Head of caudate nucleus (tissue), 42 donors: ENCODE results near the gene TRPM4.
"Not testable (repeated sequence)": the region's sequence is repeated elsewhere in the genome, so short reads cannot be mapped to it uniquely, and the experiment has no call there.

ENCODE experiments used
- DNase-seq, 42 donors: peaks; one replicate each; pipeline versions ENCODE4 v3.0.0 to v3.0.0-alpha.2; 2020 to 2021; ENCODE audit warnings: mixed read lengths in 7 of 42
- intact Hi-C: fragments of 100-400 bp; cut with DNase I; formaldehyde crosslinking; loops from one replicate; pipeline ENCODE4 v1.15.0; 2022

The TRPM4 gene

DNA sequence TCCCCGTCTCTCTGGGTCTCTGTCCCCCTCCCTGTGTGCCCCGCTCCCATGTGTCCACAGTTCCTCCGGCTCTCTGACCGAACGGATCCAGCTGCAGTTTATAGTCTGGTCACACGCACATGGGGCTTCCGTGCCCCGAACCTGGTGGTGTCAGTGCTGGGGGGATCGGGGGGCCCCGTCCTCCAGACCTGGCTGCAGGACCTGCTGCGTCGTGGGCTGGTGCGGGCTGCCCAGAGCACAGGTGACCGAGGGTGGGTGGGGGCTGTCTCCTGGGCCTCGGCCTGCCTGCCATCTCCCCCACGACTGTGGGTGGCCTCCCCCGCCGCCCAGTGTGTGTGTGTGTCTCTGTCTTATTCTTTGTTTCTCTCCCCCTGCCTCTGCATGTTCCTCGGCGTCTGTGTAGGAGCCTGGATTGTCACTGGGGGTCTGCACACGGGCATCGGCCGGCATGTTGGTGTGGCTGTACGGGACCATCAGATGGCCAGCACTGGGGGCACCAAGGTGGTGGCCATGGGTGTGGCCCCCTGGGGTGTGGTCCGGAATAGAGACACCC lies 10.3 kb downstream of the TRPM4 start:
- intact Hi-C loops = no loop called here
- DNase-seq = no peak

DNA sequence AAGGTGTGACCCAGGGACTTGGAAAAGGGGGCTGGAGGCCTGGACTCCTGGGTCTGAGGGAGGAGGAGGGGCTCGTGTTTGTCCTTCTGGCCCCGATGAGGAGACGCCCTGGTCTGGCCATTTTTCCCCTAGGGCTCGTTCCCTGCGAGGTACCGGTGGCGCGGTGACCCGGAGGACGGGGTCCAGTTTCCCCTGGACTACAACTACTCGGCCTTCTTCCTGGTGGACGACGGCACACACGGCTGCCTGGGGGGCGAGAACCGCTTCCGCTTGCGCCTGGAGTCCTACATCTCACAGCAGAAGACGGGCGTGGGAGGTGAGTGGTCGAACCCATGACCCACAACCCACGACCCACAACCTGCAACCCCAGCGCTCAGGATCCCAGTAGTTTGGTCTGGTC lies 10.8 kb downstream of the TRPM4 start:
- intact Hi-C loops = no loop called here
- no peak for DNase-seq

DNA sequence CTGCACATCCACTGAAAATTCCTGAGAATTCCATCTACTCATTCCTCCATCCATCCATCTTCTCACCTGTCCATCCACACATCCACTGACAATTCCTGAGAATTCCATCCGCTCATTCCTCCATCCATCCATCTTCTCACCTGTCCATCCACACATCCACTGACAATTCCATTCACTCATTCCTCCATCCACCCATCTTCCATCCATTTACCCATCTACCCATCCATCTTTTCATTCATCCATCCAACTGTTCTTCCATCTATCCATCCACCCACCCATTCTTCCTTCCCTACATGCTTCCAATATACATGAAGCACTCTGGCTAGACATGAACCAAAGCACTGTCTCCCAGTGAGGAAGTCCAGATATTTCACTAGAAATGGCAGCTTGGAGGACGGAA lies 15.6 kb downstream of the TRPM4 start:
- DNase-seq = no peak
- intact Hi-C loops = no loop called here

DNA sequence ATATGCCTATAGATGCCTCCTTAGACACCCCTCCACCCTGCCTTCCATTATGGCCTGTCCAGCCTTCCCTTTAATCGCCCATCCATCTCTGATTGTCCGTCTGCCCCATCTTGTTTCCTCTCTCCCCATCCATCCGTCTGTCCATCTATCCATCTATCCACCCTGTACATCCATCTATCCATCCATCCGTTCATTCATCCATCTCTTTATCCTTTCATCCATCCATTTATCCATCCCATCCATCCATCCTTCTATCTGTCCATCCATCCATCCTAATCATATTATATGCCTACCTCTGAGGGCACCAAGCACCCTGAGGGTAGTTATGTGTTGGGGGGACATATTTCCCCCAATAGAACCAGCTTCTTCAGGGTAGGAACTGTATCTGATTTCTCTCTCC lies 23.1 kb downstream of the TRPM4 start:
- no peak for DNase-seq
- intact Hi-C loops = no loop called here

DNA sequence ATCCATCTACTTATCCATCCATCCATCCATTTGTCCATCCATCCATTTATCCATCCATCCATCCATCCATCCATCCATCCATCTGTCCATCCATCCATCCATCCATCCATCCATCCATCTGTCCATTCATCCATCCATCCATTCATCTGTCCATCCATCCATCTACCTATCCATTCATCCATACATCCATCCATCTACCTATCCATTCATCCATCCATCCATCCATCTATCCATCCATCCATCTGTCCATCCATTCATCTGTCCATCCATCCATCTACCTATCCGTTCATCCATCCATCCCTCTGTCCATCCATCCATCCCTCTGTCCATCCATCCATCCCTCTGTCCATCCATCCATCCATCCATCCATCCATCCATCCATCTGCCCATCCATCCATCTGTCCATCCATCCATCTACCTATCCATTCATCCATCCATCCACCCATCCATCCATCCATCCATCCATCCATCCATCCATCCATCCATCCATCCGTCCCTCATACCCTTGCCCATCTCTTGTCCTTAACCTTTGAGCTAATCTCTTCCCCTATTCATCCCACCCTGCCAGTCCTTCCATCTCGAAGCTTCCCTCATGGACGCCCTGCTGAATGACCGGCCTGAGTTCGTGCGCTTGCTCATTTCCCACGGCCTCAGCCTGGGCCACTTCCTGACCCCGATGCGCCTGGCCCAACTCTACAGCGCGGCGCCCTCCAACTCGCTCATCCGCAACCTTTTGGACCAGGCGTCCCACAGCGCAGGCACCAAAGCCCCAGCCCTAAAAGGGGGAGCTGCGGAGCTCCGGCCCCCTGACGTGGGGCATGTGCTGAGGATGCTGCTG lies 24.6 kb downstream of the TRPM4 start:
- DNase-seq, intact Hi-C loops: not testable (repeated sequence)

DNA sequence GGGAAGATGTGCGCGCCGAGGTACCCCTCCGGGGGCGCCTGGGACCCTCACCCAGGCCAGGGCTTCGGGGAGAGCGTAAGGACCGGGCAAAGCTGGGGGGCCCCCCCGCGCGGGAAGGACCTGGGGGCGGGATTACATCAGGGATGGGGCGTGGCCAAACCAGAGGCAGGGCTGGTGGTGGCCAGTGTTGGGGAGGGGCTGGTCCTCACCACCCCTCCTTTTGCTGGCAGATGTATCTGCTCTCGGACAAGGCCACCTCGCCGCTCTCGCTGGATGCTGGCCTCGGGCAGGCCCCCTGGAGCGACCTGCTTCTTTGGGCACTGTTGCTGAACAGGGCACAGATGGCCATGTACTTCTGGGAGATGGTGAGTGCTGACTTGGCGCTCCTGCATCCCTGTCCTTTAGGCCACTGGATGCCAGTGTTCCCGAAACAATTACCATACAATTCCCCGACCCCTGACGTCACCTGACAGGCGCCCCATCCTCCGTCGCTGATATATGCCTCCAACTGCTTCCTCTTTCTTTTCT lies 25.3 kb downstream of the TRPM4 start:
- intact Hi-C loops = no loop called here
- DNase-seq = no peak

DNA sequence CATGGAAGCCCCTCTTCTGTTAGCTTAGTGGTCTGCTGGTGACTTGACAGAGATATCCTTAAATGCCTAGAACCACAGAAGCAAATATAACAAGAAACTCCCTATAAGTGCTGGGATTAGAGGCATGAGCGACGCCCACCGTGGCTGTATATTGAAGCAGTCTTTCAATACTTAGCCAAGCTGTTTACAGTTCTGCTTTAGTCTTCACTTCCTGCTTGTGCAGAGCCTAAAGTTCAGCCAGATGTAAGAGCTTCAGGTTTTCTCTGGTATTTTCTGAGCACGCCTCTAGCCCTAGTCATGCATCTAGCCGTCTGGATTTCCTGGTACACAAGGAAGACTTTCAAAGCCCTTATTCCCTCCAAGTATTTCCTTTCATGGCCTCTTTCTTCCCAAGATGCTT lies 28.5 kb downstream of the TRPM4 start:
- intact Hi-C loops = no loop called here
- DNase-seq = no peak

DNA sequence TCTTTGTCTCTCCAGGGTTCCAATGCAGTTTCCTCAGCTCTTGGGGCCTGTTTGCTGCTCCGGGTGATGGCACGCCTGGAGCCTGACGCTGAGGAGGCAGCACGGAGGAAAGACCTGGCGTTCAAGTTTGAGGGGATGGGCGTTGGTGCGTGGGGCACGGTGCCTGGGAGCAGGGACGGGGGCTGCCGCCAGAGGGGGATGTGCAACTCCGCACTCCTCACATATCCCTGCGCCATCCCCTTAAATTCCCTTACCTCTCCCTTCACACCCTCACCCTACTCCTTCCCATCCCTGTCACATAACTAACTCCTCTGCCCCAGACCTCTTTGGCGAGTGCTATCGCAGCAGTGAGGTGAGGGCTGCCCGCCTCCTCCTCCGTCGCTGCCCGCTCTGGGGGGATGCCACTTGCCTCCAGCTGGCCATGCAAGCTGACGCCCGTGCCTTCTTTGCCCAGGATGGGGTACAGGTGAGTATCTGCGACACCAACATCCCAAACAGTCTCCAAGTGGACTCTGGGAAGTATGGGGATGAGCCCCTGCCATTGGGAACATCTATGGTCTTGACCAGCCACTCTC lies 31.1 kb downstream of the TRPM4 start:
- intact Hi-C loops = no loop called here
- no peak for DNase-seq

DNA sequence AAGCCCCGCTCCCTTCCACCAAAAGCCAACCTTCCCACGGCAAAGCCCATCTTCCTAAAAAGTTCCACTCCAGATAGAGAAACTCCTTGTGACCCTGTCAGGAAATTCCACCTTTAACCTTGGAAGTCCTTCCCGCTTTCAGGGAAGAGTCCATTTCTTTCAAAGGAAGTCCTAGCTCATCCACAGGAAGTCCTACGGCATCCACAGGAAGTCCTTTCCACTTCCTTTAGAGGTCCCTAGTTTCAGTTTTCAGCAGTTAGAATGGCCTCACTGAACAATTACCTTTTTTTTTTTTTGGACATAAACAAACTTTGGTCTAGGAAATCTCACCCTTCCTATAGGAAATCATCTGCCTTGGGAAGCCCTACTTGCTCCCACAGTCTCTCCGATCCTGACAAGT lies 31.7 kb downstream of the TRPM4 start:
- intact Hi-C loops = no loop called here
- no peak for DNase-seq

DNA sequence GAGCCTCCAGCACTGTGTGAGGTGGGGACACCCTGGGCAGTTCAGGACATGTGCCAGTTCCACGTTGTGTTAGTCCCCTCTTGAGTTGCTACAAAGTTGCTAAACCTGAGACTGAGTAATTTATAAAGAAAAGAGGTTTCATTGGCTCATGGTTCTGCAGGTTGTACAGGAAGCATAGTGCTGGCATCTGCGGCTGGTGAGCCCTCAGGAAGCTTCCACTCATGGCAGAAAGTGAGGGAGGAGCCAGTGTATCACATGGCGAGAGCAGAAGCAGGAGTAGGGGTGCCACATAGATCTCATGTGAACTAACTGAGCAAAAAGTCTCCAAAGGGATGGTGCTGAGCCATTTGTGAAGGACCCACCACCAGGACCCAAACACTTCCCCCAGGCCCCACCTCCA lies 33.2 kb downstream of the TRPM4 start:
- DNase-seq = no peak
- intact Hi-C loops = no loop called here

DNA sequence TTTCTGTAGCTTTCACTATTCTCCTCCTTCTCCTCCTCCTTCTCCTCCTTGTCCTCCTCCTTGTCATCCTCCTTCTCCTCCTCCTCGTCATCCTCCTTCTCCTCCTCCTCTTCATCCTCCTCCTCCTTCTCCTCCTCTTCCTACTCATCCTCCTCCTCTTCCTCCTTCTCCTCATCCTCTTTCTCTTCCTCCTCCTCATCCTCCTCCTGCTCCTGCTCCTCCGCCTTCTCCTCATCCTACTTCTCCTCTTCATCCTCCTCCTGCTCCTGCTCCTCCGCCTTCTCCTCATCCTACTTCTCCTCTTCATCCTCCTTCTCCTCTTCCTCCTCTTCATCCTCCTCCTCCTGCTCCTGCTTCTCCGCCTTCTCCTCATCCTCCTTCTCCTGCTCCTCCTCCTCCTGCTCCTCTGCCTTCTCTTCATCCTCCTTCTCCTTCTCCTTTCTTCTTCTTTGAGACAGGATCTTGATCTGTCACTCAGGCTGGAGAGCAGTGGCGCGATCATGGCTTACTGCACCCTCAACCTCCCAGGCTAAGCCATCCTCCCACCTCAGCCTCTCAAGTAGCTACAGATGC lies 36.3 kb downstream of the TRPM4 start:
- DNase-seq = no peak
- intact Hi-C loops = no loop called here

DNA sequence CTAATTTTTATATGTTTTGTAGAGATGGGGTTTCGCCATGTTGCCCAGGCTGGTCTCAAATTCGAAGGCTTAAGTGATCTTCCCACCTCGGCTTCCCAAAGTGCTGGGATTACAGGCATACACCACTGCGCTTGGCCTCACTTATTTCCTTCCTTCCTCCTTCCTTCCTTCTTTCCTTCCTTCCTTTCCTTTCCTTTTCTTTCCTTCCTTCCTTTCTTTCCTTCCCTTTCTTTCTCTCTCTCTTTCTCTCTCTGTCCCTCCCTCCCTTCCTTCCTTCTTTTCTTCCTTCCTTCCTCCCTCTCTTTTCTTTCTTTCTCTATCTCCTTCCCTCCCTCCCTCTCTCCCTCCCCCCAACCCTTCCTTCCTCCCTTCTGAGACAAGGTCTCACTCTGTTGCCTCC lies 36.8 kb downstream of the TRPM4 start:
- intact Hi-C loops = no loop called here
- no peak for DNase-seq

DNA sequence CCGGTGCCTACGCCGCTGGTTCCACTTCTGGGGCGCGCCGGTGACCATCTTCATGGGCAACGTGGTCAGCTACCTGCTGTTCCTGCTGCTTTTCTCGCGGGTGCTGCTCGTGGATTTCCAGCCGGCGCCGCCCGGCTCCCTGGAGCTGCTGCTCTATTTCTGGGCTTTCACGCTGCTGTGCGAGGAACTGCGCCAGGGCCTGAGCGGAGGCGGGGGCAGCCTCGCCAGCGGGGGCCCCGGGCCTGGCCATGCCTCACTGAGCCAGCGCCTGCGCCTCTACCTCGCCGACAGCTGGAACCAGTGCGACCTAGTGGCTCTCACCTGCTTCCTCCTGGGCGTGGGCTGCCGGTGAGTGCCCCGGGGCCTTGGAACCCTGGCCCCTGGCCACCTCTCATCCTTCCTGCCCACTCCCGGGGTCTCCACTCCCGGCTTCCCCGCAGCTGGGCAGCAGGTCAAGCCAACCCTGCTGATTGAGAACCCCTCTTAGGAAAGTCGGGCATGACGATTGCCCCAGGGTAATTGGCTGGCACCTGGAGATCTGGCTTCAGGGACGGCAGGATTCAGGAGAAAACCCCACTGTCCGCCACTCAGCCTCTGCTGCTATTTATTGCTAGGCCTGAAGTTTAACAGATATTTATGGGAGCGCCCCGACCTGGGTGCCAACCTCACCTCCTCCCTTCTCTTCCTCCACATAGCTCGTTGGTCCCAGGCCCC lies 39.1 kb downstream of the TRPM4 start:
- intact Hi-C loops = no loop called here
- peak in 5 of 42 donors; percentile 7 to 27 (median 15) for DNase-seq

DNA sequence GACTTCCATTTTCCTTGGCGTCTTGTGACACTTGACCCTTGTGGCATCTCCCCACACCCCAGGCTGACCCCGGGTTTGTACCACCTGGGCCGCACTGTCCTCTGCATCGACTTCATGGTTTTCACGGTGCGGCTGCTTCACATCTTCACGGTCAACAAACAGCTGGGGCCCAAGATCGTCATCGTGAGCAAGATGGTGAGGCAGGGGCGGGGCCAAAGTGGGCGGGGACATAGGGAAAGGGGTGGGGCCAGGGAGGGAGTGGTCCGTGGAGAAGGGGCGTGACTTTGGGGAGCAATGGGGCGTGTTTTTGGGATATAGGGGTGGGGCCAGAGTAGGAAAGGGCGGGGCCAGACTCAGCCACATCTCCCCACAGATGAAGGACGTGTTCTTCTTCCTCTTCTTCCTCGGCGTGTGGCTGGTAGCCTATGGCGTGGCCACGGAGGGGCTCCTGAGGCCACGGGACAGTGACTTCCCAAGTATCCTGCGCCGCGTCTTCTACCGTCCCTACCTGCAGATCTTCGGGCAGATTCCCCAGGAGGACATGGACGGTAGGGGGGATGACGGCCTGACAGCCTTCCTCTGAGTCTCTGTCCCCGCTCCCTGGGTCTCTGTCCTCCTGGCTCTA lies 42.8 kb downstream of the TRPM4 start:
- intact Hi-C loops = no loop called here
- DNase-seq = no peak

DNA sequence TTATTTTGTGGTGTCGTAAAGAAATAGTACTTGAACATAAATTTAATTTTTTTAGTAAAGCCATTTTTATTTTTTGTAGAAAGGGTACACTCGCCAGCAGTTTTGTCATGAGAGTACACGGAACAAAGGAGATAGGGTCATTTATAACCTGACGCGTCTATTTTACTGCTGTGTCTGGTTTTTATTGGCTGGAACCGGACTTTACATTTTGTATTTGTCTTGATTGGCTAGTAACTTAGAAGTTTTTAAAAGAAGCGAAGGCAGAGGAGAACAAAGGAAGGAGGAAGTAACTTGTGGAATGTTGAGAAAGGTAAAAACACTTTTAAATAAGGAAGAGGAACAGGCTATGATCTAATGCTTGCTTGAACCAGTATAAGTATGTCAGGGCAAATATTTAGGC lies 43.5 kb downstream of the TRPM4 start:
- DNase-seq = no peak
- intact Hi-C loops = no loop called here

DNA sequence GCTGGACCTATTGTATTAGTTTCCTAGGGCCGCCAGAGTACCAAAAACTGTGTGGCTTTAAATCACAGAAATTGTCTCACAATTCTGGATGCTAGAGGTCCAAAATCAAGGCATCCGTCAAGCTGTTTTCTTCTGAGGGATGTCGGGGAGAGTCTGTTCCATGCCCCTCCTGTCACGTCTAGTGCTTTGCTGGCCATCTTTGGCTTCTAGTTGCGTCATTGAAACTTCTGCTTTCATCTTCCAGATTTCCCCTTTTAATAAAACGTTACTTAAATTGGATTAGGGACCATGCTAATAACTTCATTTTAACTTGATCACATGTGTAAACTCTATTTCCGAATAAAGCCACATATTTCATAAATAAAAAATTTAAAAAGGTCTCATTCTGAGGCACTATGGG lies 47.5 kb downstream of the TRPM4 start:
- peak in 1 of 42 donors; percentile 27 for DNase-seq
- intact Hi-C loops = no loop called here

DNA sequence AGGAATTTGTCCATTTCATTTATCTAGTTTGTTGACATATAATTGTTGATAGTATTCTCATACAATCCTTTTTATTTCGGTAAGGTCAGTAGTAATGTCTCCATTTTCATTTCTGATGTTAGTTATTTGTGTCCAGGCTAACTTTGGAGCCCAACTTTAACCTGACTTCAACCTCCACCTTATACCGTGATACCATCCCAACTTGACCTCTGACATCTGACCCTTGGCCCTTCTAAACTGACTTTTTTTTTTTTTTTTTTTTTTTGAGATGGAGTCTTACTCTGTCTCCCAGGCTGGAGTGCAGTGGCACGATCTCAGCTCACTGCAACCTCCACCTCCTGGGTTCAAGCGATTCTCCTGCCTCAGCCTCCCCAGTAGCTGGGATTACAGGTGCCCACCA lies 51.9 kb downstream of the TRPM4 start:
- intact Hi-C loops, DNase-seq: not testable (repeated sequence)

DNA sequence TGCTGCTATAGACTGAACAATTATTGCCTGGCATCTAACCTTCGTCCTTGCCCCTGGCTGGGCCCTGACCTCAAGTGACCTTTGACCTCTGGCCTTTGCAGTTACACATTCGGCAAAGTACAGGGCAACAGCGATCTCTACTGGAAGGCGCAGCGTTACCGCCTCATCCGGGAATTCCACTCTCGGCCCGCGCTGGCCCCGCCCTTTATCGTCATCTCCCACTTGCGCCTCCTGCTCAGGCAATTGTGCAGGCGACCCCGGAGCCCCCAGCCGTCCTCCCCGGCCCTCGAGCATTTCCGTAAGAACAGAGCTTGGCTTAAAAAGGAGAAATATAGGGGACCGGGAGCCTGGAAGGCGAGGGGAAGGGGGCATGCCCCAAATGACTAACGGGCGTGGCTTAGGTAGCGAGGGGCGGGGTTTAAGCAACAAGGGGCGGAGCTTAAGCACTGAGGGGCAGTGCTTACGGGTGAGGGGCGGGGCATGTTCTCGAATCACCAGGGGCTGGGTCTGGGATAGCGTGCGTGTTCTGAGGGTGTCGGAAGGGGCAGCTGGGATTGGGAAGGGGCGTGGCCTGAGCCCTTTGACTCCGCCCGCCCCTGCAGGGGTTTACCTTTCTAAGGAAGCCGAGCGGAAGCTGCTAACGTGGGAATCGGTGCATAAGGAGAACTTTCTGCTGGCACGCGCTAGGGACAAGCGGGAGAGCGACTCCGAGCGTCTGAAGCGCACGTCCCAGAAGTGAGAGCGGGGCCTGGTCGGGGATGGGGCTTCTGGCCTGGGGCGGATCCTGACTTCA lies 52.7 kb downstream of the TRPM4 start:
- intact Hi-C loops = loop anchor here (10.0 kb wide), 1 partner anchor 106 kb away; no protein-coding TSS in a partner anchor
- DNase-seq = peak in 36 of 42 donors; percentile 7 to 63 (median 30)
